Measurements from ENCODE around the gene LRRFIP1. TPM values are rescaled to one million over a fixed set of nuclear protein-coding genes. Genes with fewer than 3 reads are reported as not detected.

Gene LRRFIP1
- total RNA-seq, 2 experiments from 2014 or later, result 264 to 281 TPM

DNA sequence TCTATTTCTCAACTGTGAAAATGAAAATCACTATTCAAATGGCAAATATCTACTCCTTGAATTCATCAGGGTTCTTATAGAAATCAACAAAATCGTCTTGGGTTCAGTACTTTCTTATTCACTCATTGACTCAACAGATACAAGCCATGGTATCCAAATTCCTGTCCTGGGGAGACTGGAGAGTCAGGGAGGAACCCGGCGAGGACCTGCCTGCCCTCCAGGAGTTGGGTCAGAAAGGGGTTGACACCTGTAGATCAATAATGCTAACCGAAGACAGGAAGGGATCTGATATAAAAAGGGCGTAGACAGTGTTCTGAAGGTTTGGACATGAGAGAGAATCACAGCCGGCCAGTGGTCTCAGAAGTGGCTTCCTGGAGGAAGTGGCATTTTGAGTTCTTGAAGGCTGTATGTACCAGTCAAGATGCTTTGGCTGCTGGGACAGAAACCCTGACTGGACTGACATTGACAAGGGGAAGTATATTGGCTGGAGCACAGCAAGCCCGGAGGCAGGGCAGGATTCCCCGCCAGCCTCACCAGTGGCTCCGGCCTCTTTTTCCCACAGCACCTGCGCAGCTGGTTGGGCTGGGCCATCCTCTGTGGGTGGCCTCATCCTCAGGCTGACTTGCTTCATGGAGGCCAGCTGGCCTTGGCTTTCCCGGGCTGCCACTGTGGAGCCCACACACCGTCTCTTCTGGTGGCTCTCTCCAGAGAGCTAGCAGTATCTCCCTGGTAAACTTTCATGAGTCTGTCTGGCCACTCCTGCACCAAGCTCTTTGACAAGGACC, 3.0 kb downstream of the LRRFIP1 start:
- Mint-ChIP-seq H3K9me3 (peaks cover 6% of the 10 kb centered on the region), H3K4me3 (no peak overlapping the region), H3K4me1 (ENCODE audit: low read depth) (peaks cover 22% of the 10 kb centered on the region), H3K27ac (no peak overlapping the region), H3K36me3 (ENCODE audit: low read depth) (no peaks in the 10 kb centered on the region), H3K27me3 (peaks cover 17% of the 10 kb centered on the region)
- no peak for TF ChIP-seq CTCF (IDR thresholded peaks at IDR 0.05)
- intact Hi-C loops (cut with micrococcal nuclease), result no loop called here
- ChIA-PET CTCF (interaction anchor here (1.2 to 1.6 kb wide), 2 partner anchors 49 to 115 kb away, joined by 3 to 5 read pairs; no protein-coding TSS in a partner anchor), POLR2A (no interaction called here)
- no peak for ATAC-seq
- DNase-seq, result no peak

GRCh38 chr2:237631007-237631785, 3.8 kb downstream of the LRRFIP1 start:
- no peak overlapping the region for H3K4me3 Mint-ChIP-seq
- peaks cover 6% of the 10 kb centered on the region for H3K9me3 Mint-ChIP-seq
- CTCF ChIA-PET, result interaction anchor here (0.9 kb wide), 1 partner anchor 41 kb away, joined by 5 read pairs; no protein-coding TSS in a partner anchor

DNA sequence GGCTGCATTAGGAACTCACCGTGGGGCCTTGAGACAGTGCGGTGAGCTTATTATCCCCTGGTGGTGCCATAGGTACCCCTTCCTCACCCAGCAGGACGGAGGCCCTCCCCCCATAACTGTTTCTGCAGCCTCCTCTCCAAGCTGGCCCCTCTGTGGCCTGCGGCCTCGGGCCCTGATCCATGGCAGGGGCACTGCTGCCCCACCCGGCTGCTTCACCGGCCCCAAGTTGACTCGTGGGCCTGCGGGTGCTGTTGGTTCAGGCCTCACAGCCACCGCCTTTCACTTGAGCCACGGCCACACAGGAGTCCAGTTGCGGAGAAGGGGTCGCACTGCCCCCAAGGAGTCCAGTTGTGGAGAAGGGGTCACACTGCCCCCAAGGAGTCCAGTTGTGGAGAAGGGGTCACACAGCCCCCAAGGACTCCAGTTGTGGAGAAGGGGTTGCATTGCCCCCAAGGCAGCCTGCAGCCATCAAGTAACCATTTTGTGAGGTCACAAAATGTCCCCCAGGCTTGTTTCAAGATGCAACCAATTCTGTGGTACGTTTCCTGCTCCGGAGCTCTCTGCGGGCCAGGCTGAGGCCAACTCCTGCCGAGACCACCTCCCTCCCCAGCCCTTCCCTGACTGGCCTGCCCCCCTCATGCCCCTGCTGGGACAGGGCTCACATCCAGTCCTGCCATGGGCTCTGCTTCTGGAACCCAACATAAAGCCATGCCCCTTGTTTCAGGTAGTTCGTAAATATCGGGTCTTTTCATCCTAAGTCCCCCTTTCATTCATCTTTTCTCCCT, 4.6 kb downstream of the LRRFIP1 start:
- Mint-ChIP-seq H3K27me3 (peaks cover 11% of the 10 kb centered on the region), H3K9me3 (peaks cover 6% of the 10 kb centered on the region), H3K36me3 (ENCODE audit: low read depth) (no peaks in the 10 kb centered on the region), H3K4me3 (no peak overlapping the region), H3K27ac (no peak overlapping the region), H3K4me1 (ENCODE audit: low read depth) (peaks cover 28% of the 10 kb centered on the region)
- TF ChIP-seq CTCF (IDR thresholded peaks at IDR 0.05), result no peak
- ATAC-seq (no peak), DNase-seq (no peak)
- intact Hi-C loops (cut with micrococcal nuclease), result no loop called here
- ChIA-PET POLR2A (no interaction called here), CTCF (interaction anchor here (0.9 kb wide), 1 partner anchor 40 kb away, joined by 5 read pairs; no protein-coding TSS in a partner anchor)

More at GRCh38 chr2:237631007-237631785, 3.8 kb downstream of the LRRFIP1 start:
- no peak for TF ChIP-seq CTCF (IDR thresholded peaks at IDR 0.05)
- ATAC-seq (no peak), DNase-seq (no peak)
- no peaks in the 10 kb centered on the region for H3K36me3 Mint-ChIP-seq (ENCODE audit: low read depth)
- H3K4me1 Mint-ChIP-seq (ENCODE audit: low read depth), result peaks cover 22% of the 10 kb centered on the region
- intact Hi-C loops (cut with micrococcal nuclease), result no loop called here
- POLR2A ChIA-PET, result no interaction called here
- H3K27me3 Mint-ChIP-seq, result peaks cover 17% of the 10 kb centered on the region
- H3K27ac Mint-ChIP-seq, result no peak overlapping the region

GRCh38 chr2:237633061-237633561, 5.7 kb downstream of the LRRFIP1 start:
- no peaks in the 10 kb centered on the region for H3K36me3 Mint-ChIP-seq (ENCODE audit: low read depth)
- CTCF ChIA-PET, result no interaction called here
- no peak overlapping the region for H3K4me3 Mint-ChIP-seq
- H3K27ac Mint-ChIP-seq, result no peak overlapping the region
- H3K9me3 Mint-ChIP-seq, result peaks cover 6% of the 10 kb centered on the region
- peaks cover 26% of the 10 kb centered on the region for H3K4me1 Mint-ChIP-seq (ENCODE audit: low read depth)
- no peak for DNase-seq
- peaks cover 9% of the 10 kb centered on the region for H3K27me3 Mint-ChIP-seq
- intact Hi-C loops (cut with micrococcal nuclease), result no loop called here
- ATAC-seq, result no peak
- no peak for TF ChIP-seq CTCF (IDR thresholded peaks at IDR 0.05)
- POLR2A ChIA-PET, result no interaction called here

Measured in activated CD8-positive, alpha-beta T cell treated with anti-CD3 and anti-CD28 coated beads for 36 hours (primary cell).